ENCODE data around the gene ABHD15. TPM values are rescaled to one million over a fixed set of nuclear protein-coding genes. Genes with fewer than 3 reads are reported as not detected.

The ABHD15 gene
- total RNA-seq, 2 donors from 2014 or later, result 10.1 to 15.1 TPM

- H3K36me3 Mint-ChIP-seq (ENCODE audit: low read depth), result peaks cover 57% of the 10 kb centered on the region
- peaks cover 9% of the 10 kb centered on the region for H3K4me1 Mint-ChIP-seq
- ATAC-seq (replicated peaks), result peak; percentile 99
- H3K9me3 Mint-ChIP-seq, result no peaks in the 10 kb centered on the region
- peak overlapping the region; percentile 42 for H3K4me3 Mint-ChIP-seq
- H3K27ac Mint-ChIP-seq, result peak overlapping the region; percentile 83
- no peaks in the 10 kb centered on the region for H3K27me3 Mint-ChIP-seq
Observed at GRCh38 chr17:29579866-29580771, 13.3 kb upstream of the ABHD15 start.

- no peak overlapping the region for H3K27ac Mint-ChIP-seq
- H3K4me3 Mint-ChIP-seq, result no peak overlapping the region
- peaks cover 68% of the 10 kb centered on the region for H3K36me3 Mint-ChIP-seq (ENCODE audit: low read depth)
- H3K4me1 Mint-ChIP-seq, result peaks cover 9% of the 10 kb centered on the region
- H3K9me3 Mint-ChIP-seq, result no peaks in the 10 kb centered on the region
- ATAC-seq (replicated peaks), result no peak
- H3K27me3 Mint-ChIP-seq, result no peaks in the 10 kb centered on the region
Observed at GRCh38 chr17:29578626-29579485, 12.0 kb upstream of the ABHD15 start.

GRCh38 chr17:29577385-29578211, 10.8 kb upstream of the ABHD15 start:
- Mint-ChIP-seq H3K27me3 (no peaks in the 10 kb centered on the region), H3K9me3 (no peaks in the 10 kb centered on the region), H3K4me1 (peaks cover 9% of the 10 kb centered on the region), H3K4me3 (no peak overlapping the region), H3K27ac (no peak overlapping the region), H3K36me3 (ENCODE audit: low read depth) (peaks cover 71% of the 10 kb centered on the region)
- ATAC-seq (replicated peaks), result no peak

- ATAC-seq (replicated peaks), result no peak
- no peak overlapping the region for H3K4me3 Mint-ChIP-seq
- no peaks in the 10 kb centered on the region for H3K27me3 Mint-ChIP-seq
- H3K4me1 Mint-ChIP-seq, result peaks cover 9% of the 10 kb centered on the region
- H3K9me3 Mint-ChIP-seq, result no peaks in the 10 kb centered on the region
- peaks cover 65% of the 10 kb centered on the region for H3K36me3 Mint-ChIP-seq (ENCODE audit: low read depth)
- no peak overlapping the region for H3K27ac Mint-ChIP-seq
Observed at GRCh38 chr17:29577001-29577370, 10.1 kb upstream of the ABHD15 start.

- Mint-ChIP-seq H3K27ac (no peak overlapping the region), H3K9me3 (no peaks in the 10 kb centered on the region), H3K27me3 (no peaks in the 10 kb centered on the region), H3K4me3 (no peak overlapping the region), H3K36me3 (ENCODE audit: low read depth) (peaks cover 65% of the 10 kb centered on the region), H3K4me1 (peaks cover 9% of the 10 kb centered on the region)
- ATAC-seq (replicated peaks), result no peak
Observed at GRCh38 chr17:29576214-29577000, 9.6 kb upstream of the ABHD15 start.

- no peak overlapping the region for H3K27ac Mint-ChIP-seq
- ATAC-seq (replicated peaks), result no peak
- H3K9me3 Mint-ChIP-seq, result no peaks in the 10 kb centered on the region
- peaks cover 14% of the 10 kb centered on the region for H3K4me1 Mint-ChIP-seq
- no peak overlapping the region for H3K4me3 Mint-ChIP-seq
- H3K27me3 Mint-ChIP-seq, result no peaks in the 10 kb centered on the region
- H3K36me3 Mint-ChIP-seq (ENCODE audit: low read depth), result peaks cover 59% of the 10 kb centered on the region
Observed at GRCh38 chr17:29575511-29576213, 8.8 kb upstream of the ABHD15 start.

GRCh38 chr17:29574732-29575510, 8.1 kb upstream of the ABHD15 start:
- Mint-ChIP-seq H3K36me3 (ENCODE audit: low read depth) (peaks cover 51% of the 10 kb centered on the region), H3K4me3 (no peak overlapping the region), H3K27me3 (no peaks in the 10 kb centered on the region), H3K9me3 (no peaks in the 10 kb centered on the region), H3K4me1 (peaks cover 11% of the 10 kb centered on the region), H3K27ac (peak overlapping the region; percentile 12)
- no peak for ATAC-seq (replicated peaks)

- H3K27me3 Mint-ChIP-seq, result no peaks in the 10 kb centered on the region
- H3K4me3 Mint-ChIP-seq, result no peak overlapping the region
- peak overlapping the region; percentile 12 for H3K27ac Mint-ChIP-seq
- H3K9me3 Mint-ChIP-seq, result no peaks in the 10 kb centered on the region
- ATAC-seq (replicated peaks), result no peak
- peaks cover 9% of the 10 kb centered on the region for H3K4me1 Mint-ChIP-seq
- H3K36me3 Mint-ChIP-seq (ENCODE audit: low read depth), result peaks cover 43% of the 10 kb centered on the region
Observed at GRCh38 chr17:29573871-29574731, 7.3 kb upstream of the ABHD15 start.

- Mint-ChIP-seq H3K4me3 (no peak overlapping the region), H3K9me3 (no peaks in the 10 kb centered on the region), H3K4me1 (peaks cover 9% of the 10 kb centered on the region), H3K36me3 (ENCODE audit: low read depth) (peaks cover 39% of the 10 kb centered on the region), H3K27me3 (no peaks in the 10 kb centered on the region), H3K27ac (no peak overlapping the region)
- no peak for ATAC-seq (replicated peaks)
Observed at GRCh38 chr17:29573558-29573869, 6.7 kb upstream of the ABHD15 start.

GRCh38 chr17:29572691-29573557, 6.1 kb upstream of the ABHD15 start:
- H3K27ac Mint-ChIP-seq, result no peak overlapping the region
- H3K9me3 Mint-ChIP-seq, result no peaks in the 10 kb centered on the region
- no peaks in the 10 kb centered on the region for H3K27me3 Mint-ChIP-seq
- H3K36me3 Mint-ChIP-seq (ENCODE audit: low read depth), result peaks cover 33% of the 10 kb centered on the region
- ATAC-seq (replicated peaks), result peak; percentile 13
- H3K4me1 Mint-ChIP-seq, result peaks cover 9% of the 10 kb centered on the region
- no peak overlapping the region for H3K4me3 Mint-ChIP-seq

- Mint-ChIP-seq H3K4me1 (peaks cover 9% of the 10 kb centered on the region), H3K4me3 (no peak overlapping the region), H3K27me3 (no peaks in the 10 kb centered on the region), H3K36me3 (ENCODE audit: low read depth) (peaks cover 28% of the 10 kb centered on the region), H3K9me3 (no peaks in the 10 kb centered on the region), H3K27ac (no peak overlapping the region)
- no peak for ATAC-seq (replicated peaks)
Observed at GRCh38 chr17:29571883-29572681, 5.2 kb upstream of the ABHD15 start.

Measured in activated T-helper 17 cell treated with anti-CD3 and anti-CD28 coated beads, Interleukin-2, amount 50 U/mL, for 72 hours (primary cell).